Measurements from ENCODE around the gene TNK2.
"Not testable (repeated sequence)": the region's sequence is repeated elsewhere in the genome, so short reads cannot be mapped to it uniquely, and the experiment has no call there.

The TNK2 gene

GRCh38 chr3:195907934-195908693 lies at the start of gene TNK2:
TNK2 (minus strand) TSS chr3:195908551; CDS start chr3:195888588, 19,963 bp downstream.
- DNase-seq, result no peak

GRCh38 chr3:195956577-195956976 lies 48.2 kb upstream of the TNK2 start:
- no peak for DNase-seq

GRCh38 chr3:195955416-195955841 lies 47.1 kb upstream of the TNK2 start:
- not testable (repeated sequence) for DNase-seq

DNA sequence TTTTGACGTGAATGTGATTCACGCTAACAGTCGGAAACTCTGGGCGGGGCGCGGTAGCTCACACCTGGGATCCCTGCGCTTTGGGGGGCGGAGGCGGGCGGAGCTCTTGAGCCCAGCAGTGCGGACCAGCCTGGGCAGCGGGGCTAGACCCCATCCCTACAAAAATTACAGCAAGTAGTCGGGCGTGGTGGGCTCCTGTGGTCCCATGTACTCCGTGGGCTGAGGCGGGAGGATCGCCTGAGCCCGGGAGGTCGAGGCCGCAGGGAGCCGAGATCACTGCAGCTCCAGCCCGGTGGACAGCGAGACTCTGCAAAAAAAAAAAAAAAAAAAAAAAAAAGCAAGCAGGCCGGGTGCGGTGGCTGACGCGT lies 46.4 kb upstream of the TNK2 start:
- not testable (repeated sequence) for DNase-seq

GRCh38 chr3:195954052-195954751 lies 45.9 kb upstream of the TNK2 start:
- DNase-seq, result not testable (repeated sequence)

- not testable (repeated sequence) for DNase-seq
These were observed 44.2 kb upstream of the TNK2 start for GRCh38 chr3:195952590-195952989.

DNA sequence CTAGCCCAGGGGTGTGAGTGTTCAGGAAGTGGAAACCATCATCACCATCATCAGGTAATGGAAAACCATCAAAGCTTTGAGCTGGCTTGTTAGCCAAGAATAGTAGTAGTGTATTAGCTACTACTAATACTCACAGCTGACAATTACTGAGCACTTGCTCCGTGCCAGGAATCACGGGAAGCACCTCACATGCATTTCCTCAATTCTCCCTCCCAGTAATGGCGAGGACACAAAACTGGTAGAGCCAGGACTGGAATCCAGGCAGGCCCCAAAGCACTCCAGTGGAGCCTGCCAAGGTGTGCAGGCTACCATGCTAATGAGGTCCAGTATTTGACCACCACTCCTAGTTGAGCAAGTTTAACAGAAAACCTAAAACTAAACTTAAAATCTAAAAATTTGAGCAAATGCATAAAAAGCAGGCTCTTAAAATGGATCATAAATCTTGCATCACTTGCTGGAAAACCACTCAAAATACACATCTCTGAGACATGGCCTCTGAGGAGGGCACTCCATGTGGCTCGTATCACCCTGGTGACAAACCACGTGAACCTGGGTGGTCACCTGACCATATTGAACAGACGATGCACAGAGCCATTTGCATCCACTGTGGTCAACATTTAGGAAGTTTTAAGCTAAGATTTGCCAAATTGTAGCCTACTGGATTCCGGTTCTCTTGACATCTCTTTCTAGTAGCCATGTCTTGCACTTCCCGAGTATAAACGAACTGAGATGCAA lies 43.3 kb upstream of the TNK2 start:
- DNase-seq, result not testable (repeated sequence)

DNA sequence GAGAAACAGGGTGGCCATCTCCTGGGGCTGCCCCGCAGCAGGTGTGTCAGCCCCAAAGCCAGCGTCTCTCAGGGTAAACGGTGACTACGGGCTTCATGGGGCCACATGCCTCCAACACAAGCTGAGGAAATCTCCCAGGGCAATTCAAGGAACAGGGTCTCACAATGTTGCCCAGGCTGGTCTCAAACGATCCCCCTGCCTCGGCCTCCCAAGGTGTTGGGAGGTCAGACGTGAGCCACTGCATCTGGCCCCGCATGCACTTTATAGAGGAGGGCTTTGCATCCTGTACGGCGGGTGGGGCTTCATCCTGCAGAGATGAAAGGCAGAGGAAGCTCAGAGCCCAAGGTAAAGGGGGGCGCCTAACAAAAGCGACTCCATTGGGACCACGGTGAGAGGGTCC lies 42.4 kb upstream of the TNK2 start:
- not testable (repeated sequence) for DNase-seq

GRCh38 chr3:195950164-195950563 lies 41.8 kb upstream of the TNK2 start:
- DNase-seq, result not testable (repeated sequence)

- DNase-seq, result not testable (repeated sequence)
These were observed 38.8 kb upstream of the TNK2 start for GRCh38 chr3:195946910-195947699.

GRCh38 chr3:195941265-195941815 lies 33.0 kb upstream of the TNK2 start:
- not testable (repeated sequence) for DNase-seq

- DNase-seq, result not testable (repeated sequence)
These were observed 32.5 kb upstream of the TNK2 start for GRCh38 chr3:195940806-195941205.

- not testable (repeated sequence) for DNase-seq
These were observed 31.4 kb upstream of the TNK2 start for GRCh38 chr3:195939526-195940470.

DNA sequence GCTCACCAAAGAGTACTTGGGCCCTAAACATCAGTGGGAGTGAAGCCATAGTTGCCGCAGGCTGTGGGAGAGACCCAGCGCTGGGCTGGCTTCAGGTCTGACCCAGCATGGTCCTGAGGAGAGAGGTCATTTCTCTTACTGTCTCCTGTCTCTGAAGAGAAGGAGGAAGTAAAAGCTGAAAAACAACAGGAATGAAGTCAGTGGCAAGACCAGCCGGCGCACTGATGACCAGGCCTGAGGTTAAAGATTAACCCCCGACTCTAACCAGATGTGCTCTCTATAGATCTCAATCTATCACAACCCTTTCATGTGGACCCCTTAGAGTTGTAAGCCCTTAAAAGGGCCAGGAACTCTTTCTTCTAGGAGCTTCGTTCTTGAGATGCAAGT lies 24.7 kb upstream of the TNK2 start:
- DNase-seq, result not testable (repeated sequence)

DNA sequence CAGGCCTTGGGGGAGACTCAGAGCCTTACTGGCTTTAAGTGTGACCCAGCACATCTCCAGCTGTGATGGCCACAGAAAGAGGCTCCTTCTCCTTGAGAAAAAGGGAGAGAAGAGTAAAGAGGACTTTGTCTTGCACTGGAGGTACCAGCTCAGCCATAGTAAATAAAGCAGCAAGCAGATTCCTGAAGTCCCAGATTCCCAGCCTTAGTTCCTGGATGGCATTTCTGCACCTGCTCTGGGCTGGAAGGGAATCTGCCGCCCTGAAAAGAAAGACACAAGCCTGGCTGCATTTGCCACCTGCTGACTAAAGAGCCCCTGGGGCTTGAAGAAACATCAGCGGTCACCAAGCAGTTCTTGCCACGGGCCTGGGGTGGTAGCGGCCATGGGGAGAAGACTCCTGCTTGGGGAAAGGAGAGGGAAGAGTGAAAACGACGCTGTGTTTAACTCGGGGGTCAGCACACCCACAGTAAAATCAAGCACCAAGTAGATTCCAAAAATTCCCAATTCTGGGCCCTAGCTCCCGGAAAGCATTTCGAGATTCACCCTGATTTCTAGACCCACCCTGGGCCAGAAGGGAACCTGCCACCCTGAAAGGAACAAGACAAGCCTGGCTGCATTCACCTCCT lies 24.2 kb upstream of the TNK2 start:
- no peak for DNase-seq

- DNase-seq, result no peak
These were observed 23.4 kb upstream of the TNK2 start for GRCh38 chr3:195931582-195932273.

- no peak for DNase-seq
These were observed 21.1 kb upstream of the TNK2 start for GRCh38 chr3:195929452-195929851.

- DNase-seq, result no peak
These were observed 13.0 kb upstream of the TNK2 start for GRCh38 chr3:195921334-195921791.

DNA sequence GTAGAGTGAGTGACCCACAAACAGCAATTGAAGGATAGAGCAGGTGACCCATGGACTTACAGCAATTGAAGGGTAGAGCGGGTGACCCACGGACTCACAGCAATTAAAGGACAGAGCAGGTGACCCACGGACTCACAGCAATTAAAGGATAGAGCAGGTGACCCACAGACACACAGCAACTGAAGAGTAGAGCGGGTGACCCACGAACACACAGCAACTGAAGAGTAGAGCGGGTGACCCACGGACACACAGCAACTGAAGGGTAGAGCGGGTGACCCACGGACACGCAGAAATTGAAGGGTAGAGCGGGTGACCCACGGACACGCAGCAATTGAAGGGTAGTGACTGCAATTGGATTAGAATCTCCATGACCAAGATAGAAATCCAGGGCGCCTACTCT lies 9.8 kb upstream of the TNK2 start:
- DNase-seq, result no peak

DNA sequence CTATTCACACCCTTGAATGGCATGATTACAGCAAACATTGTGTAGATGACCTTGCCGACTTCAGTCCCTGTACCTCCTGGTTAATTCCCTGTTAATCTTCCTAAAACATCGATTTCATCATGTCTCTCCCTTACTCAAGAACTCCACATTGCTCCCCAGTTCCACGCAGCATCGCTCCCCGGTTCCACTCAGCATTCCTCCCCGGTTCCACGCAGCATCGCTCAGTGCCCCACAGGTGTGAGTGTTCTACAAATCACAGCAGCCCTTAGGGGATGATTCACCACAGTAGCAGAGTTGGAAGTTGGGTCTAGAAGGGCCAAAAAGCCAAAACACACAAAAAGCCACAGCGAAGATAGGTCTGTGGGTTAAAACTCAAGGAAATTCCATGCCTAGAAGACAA lies 8.6 kb upstream of the TNK2 start:
- DNase-seq, result no peak

All from T1000 (cell line).